K562 (cell line): ENCODE measurements around the gene POLD4. TPM values are rescaled to one million over a fixed set of nuclear protein-coding genes. Genes with fewer than 3 reads are reported as not detected.

Experiments used
- ELF2 ChIP-seq: fragments of 250-450 bp; sonication (Bioruptor Pico); IDR thresholded peaks from 2 replicates; pipeline ENCODE4 v1.5.0; 2021; ENCODE audit warnings: mild to moderate bottlenecking
- FIP1L1 ChIP-seq: fragments of 200-400 bp; formaldehyde crosslinking; IDR thresholded peaks from 2 replicates; pipeline ENCODE4 v1.6.1; 2018; ENCODE audit warnings: mild to moderate bottlenecking, low read depth, low read length; ENCODE audit not compliant: poor library complexity, severe bottlenecking
- FUS ChIP-seq: fragments of 200-400 bp; formaldehyde crosslinking; optimal IDR thresholded peaks from 2 replicates; pipeline ENCODE3; 2017; ENCODE audit warnings: low read depth, low read length
- JUNB ChIP-seq: fragments of 450-650 bp; formaldehyde crosslinking; conservative IDR thresholded peaks from 2 replicates; pipeline ENCODE4 v1.4.0; 2020; ENCODE audit warnings: mild to moderate bottlenecking
- KDM4B ChIP-seq, 2 experiments: fragments of 450-650 bp in 1 of 2; sonication (generic) in 1 of 2; IDR thresholded peaks; 2 replicates each; pipeline ENCODE4 v1.6.1; 2016 to 2017; ENCODE audit warnings: borderline replicate concordance in 2 of 2, antibody characterized with exemption in 1 of 2, low read depth in 1 of 2, mild to moderate bottlenecking in 1 of 2
- MAFF ChIP-seq: IDR thresholded peaks from 2 replicates; pipeline ENCODE4 v1.6.1; 2012; ENCODE audit warnings: low read length, improper control_type of control experiment
- MBD2 ChIP-seq: sonication (generic); IDR thresholded peaks from 2 replicates; pipeline ENCODE4 v1.6.1; 2016; ENCODE audit warnings: low read depth, borderline replicate concordance
- PHTF2 ChIP-seq: fragments of 250-450 bp; sonication (Bioruptor Pico); IDR thresholded peaks from 2 replicates; pipeline ENCODE4 v1.5.0; 2021; ENCODE audit warnings: mild to moderate bottlenecking
- POLR2B ChIP-seq: fragments of 450-650 bp; IDR thresholded peaks from 2 replicates; pipeline ENCODE4 v1.6.1; 2018; ENCODE audit warnings: low read depth; ENCODE audit not compliant: partially characterized antibody
- POLR2G ChIP-seq: fragments of 200-400 bp; formaldehyde crosslinking; IDR thresholded peaks from 2 replicates; pipeline ENCODE4 v1.6.1; 2017; ENCODE audit warnings: low read depth, mild to moderate bottlenecking, antibody characterized with exemption, low read length, moderate library complexity
- TEAD2 ChIP-seq: fragments of 450-650 bp; IDR thresholded peaks from 2 replicates; pipeline ENCODE4 v1.6.1; 2016; ENCODE audit warnings: missing genetic modification characterization, control low read depth, missing compliant biosample characterization
- ZNF121 ChIP-seq: sonication (generic); formaldehyde crosslinking; conservative IDR thresholded peaks from 2 replicates; pipeline ENCODE4 v1.8.0; 2022; ENCODE audit warnings: missing genetic modification reagents
- ZNF143 ChIP-seq: sonication (generic); formaldehyde crosslinking; IDR thresholded peaks from 2 replicates; pipeline ENCODE4 v1.9.0; 2022; ENCODE audit warnings: mild to moderate bottlenecking, missing genetic modification reagents
- ZNF354B ChIP-seq: fragments of 250-450 bp; sonication (Bioruptor Pico); IDR thresholded peaks from 2 replicates; pipeline ENCODE4 v1.4.0; 2020
- ZNF436 ChIP-seq: fragments of 250-450, 450-650 bp; sonication (Bioruptor Pico); formaldehyde crosslinking; IDR thresholded peaks from 2 replicates; pipeline ENCODE4 v1.7.0; 2020; ENCODE audit warnings: mild to moderate bottlenecking
- polyA plus RNA-seq, 8 experiments: library from polyadenylated mRNA; depleted of rRNA in 4 of 8; stranded (reverse) in 5 of 8; unstranded in 3 of 8; fragments of >200 nt; fragmentation: Nextera tagmentation in 2 of 8; fragmentation: Illumina TruSeq in 1 of 8; extraction: Ambion mirVana in 2 of 8; extraction: Trizol in 1 of 8; gene quantifications; 2 replicates each; pipeline versions ENCODE4 v1.2.1 to v1.2.3, GENCODE V29; 2011 to 2014; ENCODE audit warnings: inconsistent platforms in 1 of 8, missing spikeins in 1 of 8
- total RNA-seq, 7 experiments: library from RNA; depleted of rRNA in 6 of 7; stranded (reverse); fragments of >200 nt in 6 of 7; fragmentation: Illumina TruSeq in 2 of 7; extraction: Trizol in 2 of 7; gene quantifications; 2 replicates each; pipeline versions ENCODE4 v1.2.1 to v1.2.3, GENCODE V29; 2011 to 2021; ENCODE audit warnings: low replicate concordance in 1 of 7
- TF ChIP-seq, protein P1 (sequence below), 2 experiments: IDR thresholded peaks; 2 replicates each; pipeline ENCODE4 v1.6.1; 2012; ENCODE audit warnings: improper control_type of control experiment in 2 of 2, low read depth in 2 of 2, low read length in 2 of 2, borderline replicate concordance in 1 of 2
- TF ChIP-seq, protein P2 (sequence below): fragments of 450-650 bp; IDR thresholded peaks from 2 replicates; pipeline ENCODE4 v1.6.1; 2016
- TF ChIP-seq, protein P3 (sequence below): fragments of 450-650 bp; formaldehyde crosslinking; IDR thresholded peaks from 2 replicates; pipeline ENCODE4 v1.4.0; 2022; ENCODE audit warnings: missing genetic modification characterization
- TF ChIP-seq, protein P4 (sequence below), 2 experiments: fragments of 250-450 bp in 1 of 2; fragments of 450-650 bp in 1 of 2; sonication (Bioruptor Pico) in 1 of 2; IDR thresholded peaks; 2 replicates each; pipeline versions ENCODE4 v1.6.1 to v1.8.0; 2016 to 2021; ENCODE audit warnings: mild to moderate bottlenecking in 2 of 2, moderate library complexity in 2 of 2, missing compliant biosample characterization in 1 of 2, missing genetic modification characterization in 1 of 2
- TF ChIP-seq, protein P5 (sequence below), 2 experiments: fragments of 200-800 bp in 1 of 2; sonication (Bioruptor generic) in 1 of 2; sonication (generic) in 1 of 2; formaldehyde crosslinking in 1 of 2; IDR thresholded peaks in 1 of 2; conservative IDR thresholded peaks in 1 of 2; 2 replicates each; pipeline versions ENCODE4 v1.5.0 to v1.6.1; 2016 to 2020; ENCODE audit warnings: missing compliant biosample characterization in 1 of 2, missing genetic modification characterization in 1 of 2, missing genetic modification reagents in 1 of 2

The POLD4 gene
- total and polyA plus RNA-seq, 9 of the 15 experiments (the other 6 are each of a cell fraction or from before 2014, with no cell fraction given), result 5.8 to 64.5 (median 18.3) TPM

DNA sequence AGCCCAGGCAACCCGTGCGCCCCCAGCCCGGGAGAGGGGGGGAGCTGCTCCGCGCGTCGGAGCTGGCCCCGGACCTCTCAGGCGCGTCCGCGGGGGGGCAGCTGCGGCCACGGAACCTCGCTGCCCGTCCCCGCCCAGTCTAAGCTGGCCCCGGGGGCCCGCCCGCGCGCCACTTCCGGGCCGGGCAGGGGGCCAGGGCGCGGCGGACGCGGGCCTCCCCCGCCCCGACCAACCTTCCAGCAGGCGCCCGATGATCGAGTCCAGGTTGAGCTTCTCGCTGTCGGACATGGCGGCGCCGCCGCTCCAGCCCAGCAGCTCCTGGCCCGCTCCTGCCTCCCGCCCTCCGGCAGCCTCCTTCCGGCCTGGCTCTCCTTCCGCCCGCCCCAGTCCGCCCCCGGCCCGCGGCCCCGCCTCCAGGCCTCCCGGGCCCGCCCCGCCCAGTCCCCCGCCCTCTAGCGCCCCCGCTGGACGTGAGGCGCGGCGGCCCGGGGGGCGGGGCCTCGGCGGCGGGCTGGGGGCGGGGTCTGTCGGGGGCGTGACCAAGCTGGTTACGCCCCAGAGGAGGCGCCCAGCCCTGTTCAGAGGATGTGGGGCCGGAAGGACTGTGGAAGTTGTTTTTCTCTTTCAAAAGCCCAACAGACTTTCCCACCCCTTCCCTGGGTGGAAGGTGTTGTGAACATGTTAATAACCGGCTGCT is 48.3 kb upstream of the POLD4 start, which contains the start of gene PPP1CA (continued):
- no peak for TF ChIP-seq TEAD2 (tag)
- TF ChIP-seq, protein P1, sequence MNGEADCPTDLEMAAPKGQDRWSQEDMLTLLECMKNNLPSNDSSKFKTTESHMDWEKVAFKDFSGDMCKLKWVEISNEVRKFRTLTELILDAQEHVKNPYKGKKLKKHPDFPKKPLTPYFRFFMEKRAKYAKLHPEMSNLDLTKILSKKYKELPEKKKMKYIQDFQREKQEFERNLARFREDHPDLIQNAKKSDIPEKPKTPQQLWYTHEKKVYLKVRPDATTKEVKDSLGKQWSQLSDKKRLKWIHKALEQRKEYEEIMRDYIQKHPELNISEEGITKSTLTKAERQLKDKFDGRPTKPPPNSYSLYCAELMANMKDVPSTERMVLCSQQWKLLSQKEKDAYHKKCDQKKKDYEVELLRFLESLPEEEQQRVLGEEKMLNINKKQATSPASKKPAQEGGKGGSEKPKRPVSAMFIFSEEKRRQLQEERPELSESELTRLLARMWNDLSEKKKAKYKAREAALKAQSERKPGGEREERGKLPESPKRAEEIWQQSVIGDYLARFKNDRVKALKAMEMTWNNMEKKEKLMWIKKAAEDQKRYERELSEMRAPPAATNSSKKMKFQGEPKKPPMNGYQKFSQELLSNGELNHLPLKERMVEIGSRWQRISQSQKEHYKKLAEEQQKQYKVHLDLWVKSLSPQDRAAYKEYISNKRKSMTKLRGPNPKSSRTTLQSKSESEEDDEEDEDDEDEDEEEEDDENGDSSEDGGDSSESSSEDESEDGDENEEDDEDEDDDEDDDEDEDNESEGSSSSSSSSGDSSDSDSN (IDR thresholded peaks at IDR 0.05; ENCODE audit: borderline replicate concordance in 1 of 2, low read depth in 2 of 2, low read length in 2 of 2), result 0 out of 4 replicates have a peak, but pooled peaks of 1 of the 2 experiments have one; percentile 11
- TF ChIP-seq, protein P2, sequence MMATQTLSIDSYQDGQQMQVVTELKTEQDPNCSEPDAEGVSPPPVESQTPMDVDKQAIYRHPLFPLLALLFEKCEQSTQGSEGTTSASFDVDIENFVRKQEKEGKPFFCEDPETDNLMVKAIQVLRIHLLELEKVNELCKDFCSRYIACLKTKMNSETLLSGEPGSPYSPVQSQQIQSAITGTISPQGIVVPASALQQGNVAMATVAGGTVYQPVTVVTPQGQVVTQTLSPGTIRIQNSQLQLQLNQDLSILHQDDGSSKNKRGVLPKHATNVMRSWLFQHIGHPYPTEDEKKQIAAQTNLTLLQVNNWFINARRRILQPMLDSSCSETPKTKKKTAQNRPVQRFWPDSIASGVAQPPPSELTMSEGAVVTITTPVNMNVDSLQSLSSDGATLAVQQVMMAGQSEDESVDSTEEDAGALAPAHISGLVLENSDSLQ, result no peak
- peak; percentile 10; the same call in 1 of the 2 replicates for TF ChIP-seq MBD2
- TF ChIP-seq JUNB, result no peak
- peak; percentile 39 for TF ChIP-seq FUS
- no peak for TF ChIP-seq FIP1L1
- TF ChIP-seq POLR2G, result peak; percentile 90
- TF ChIP-seq PHTF2, result no peak
- TF ChIP-seq, protein P3, sequence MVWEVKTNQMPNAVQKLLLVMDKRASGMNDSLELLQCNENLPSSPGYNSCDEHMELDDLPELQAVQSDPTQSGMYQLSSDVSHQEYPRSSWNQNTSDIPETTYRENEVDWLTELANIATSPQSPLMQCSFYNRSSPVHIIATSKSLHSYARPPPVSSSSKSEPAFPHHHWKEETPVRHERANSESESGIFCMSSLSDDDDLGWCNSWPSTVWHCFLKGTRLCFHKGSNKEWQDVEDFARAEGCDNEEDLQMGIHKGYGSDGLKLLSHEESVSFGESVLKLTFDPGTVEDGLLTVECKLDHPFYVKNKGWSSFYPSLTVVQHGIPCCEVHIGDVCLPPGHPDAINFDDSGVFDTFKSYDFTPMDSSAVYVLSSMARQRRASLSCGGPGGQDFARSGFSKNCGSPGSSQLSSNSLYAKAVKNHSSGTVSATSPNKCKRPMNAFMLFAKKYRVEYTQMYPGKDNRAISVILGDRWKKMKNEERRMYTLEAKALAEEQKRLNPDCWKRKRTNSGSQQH (CRISPR knock-in tag), result no peak
- no peak for TF ChIP-seq ZNF143 (CRISPR knock-in tag)
- TF ChIP-seq POLR2B, result peak; percentile 88
- TF ChIP-seq MAFF, result no peak
- no peak for TF ChIP-seq ZNF354B
- TF ChIP-seq ZNF436, result no peak
- TF ChIP-seq ELF2 (CRISPR knock-in tag), result peak; percentile 82
- TF ChIP-seq KDM4B (IDR thresholded peaks at IDR 0.05; ENCODE audit: borderline replicate concordance in 2 of 2, low read depth in 1 of 2), result peak in 1 of 2 experiments; percentile 41; a peak in 1 of 4 replicates
- TF ChIP-seq, protein P4, sequence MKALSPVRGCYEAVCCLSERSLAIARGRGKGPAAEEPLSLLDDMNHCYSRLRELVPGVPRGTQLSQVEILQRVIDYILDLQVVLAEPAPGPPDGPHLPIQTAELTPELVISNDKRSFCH (CRISPR knock-in tag; IDR thresholded peaks at IDR 0.05), result no peak
- TF ChIP-seq, protein P4 (tag; IDR thresholded peaks at IDR 0.05), result peak; percentile 46; the same call in 1 of the 2 replicates
- TF ChIP-seq, protein P5, sequence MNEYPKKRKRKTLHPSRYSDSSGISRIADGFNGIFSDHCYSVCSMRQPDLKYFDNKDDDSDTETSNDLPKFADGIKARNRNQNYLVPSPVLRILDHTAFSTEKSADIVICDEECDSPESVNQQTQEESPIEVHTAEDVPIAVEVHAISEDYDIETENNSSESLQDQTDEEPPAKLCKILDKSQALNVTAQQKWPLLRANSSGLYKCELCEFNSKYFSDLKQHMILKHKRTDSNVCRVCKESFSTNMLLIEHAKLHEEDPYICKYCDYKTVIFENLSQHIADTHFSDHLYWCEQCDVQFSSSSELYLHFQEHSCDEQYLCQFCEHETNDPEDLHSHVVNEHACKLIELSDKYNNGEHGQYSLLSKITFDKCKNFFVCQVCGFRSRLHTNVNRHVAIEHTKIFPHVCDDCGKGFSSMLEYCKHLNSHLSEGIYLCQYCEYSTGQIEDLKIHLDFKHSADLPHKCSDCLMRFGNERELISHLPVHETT (CRISPR knock-in tag; conservative IDR thresholded peaks at IDR 0.05 in 1 of 2, IDR thresholded peaks at IDR 0.05 in 1 of 2), result peak in 1 of 2 experiments; percentile 73; a peak in 2 of 4 replicates
- TF ChIP-seq ZNF121, result no peak
